Gastrocnemius medialis (tissue), 4 donors: Measurements from ENCODE around the gene PLCH1. TPM values are rescaled to one million over a fixed set of nuclear protein-coding genes. Genes with fewer than 3 reads are reported as not detected.

Experiments
- ATAC-seq, 2 donors: fragments of 150-250 bp; one replicate each; pipeline ENCODE4 v1.9.1; 2016
- DNase-seq, 2 donors: peaks; one replicate each; pipeline ENCODE4 v3.0.0-alpha.2; 2019
- H3K27ac ChIP-seq, 4 donors: fragments of 200-600 bp; sonication (generic); 1 replicate in 1 of 4; 2 replicates in 3 of 4; pipeline ENCODE4 v1.5.1; 2016 to 2018; ENCODE audit warnings: mild to moderate bottlenecking in 2 of 4, moderate library complexity in 1 of 4
- H3K27me3 ChIP-seq, 3 donors: fragments of 200-600 bp; sonication (generic) in 2 of 3; 1 replicate in 1 of 3; 2 replicates in 2 of 3; pipeline versions ENCODE4 v1.5.1 to v1.6.0; 2016 to 2019; ENCODE audit warnings: mild to moderate bottlenecking in 1 of 3, moderate library complexity in 1 of 3
- H3K36me3 ChIP-seq, 2 donors: fragments of 200-600 bp; sonication (generic) in 1 of 2; one replicate each; pipeline ENCODE4 v1.5.1; 2017 to 2018
- H3K4me1 ChIP-seq, 2 donors: fragments of 200-600 bp; sonication (generic) in 1 of 2; one replicate each; pipeline ENCODE4 v1.5.1; 2016 to 2017; ENCODE audit warnings: mild to moderate bottlenecking in 2 of 2
- H3K4me3 ChIP-seq, 4 donors: fragments of 200-600 bp; sonication (generic) in 3 of 4; 1 replicate in 1 of 4; 2 replicates in 3 of 4; pipeline ENCODE4 v1.5.1; 2016 to 2019; ENCODE audit warnings: mild to moderate bottlenecking in 2 of 4
- H3K9me3 ChIP-seq, 3 donors: fragments of 200-600 bp; sonication (generic) in 2 of 3; 1 replicate in 1 of 3; 2 replicates in 2 of 3; pipeline ENCODE4 v1.5.1; 2016 to 2019
- CTCF ChIP-seq, 5 experiments: fragments of 450-650 bp in 3 of 5; fragments of 200-600 bp in 2 of 5; sonication (generic) in 2 of 5; IDR thresholded peaks in 4 of 5; conservative IDR thresholded peaks in 1 of 5; 1 replicate in 4 of 5; 2 replicates in 1 of 5; pipeline ENCODE4 v1.5.1; 2016 to 2019; ENCODE audit warnings: antibody characterized with exemption in 5 of 5, mild to moderate bottlenecking in 3 of 5, moderate library complexity in 3 of 5
- POLR2A ChIP-seq, 2 donors: fragments of 450-650 bp; IDR thresholded peaks; one replicate each; pipeline ENCODE4 v1.6.1; 2017; ENCODE audit warnings: antibody characterized with exemption in 2 of 2, mild to moderate bottlenecking in 2 of 2, moderate library complexity in 2 of 2
- in situ Hi-C, 4 donors: fragments of 200-750 bp; cut with MboI; loops; one replicate each; pipeline versions ENCODE4 v1.15.0 to v1.8.0; 2017; ENCODE audit warnings: low sequenced_read_pairs in 4 of 4
- intact Hi-C: fragments of 100-400 bp; cut with DNase I; formaldehyde crosslinking; loops from one replicate; pipeline ENCODE4 v1.15.1; 2023; ENCODE audit warnings: low total_unique reads
- total RNA-seq, 4 donors: library from RNA; depleted of rRNA; stranded (reverse); fragments of >200 nt; gene quantifications; one replicate each; pipeline versions ENCODE4 v1.1.0 to v1.2.3, GENCODE V29; 2016

The PLCH1 gene
- total RNA-seq, 4 donors from 2014 or later, result 0.07 to 0.33 (median 0.10) TPM; not detected in 1

GRCh38 chr3:155411500-155412223 lies 333.2 kb downstream of the PLCH1 start:
- Histone ChIP-seq H3K4me1 (no peaks in the 10 kb centered on the region), H3K9me3 (no peaks in the 10 kb centered on the region), H3K27ac (no peak overlapping the region), H3K4me3 (no peak overlapping the region), H3K36me3 (no peaks in the 10 kb centered on the region), H3K27me3 (no peaks in the 10 kb centered on the region)
- DNase-seq, result no peak
- in situ Hi-C loops (no loop called here), intact Hi-C loops (no loop called here)
- TF ChIP-seq POLR2A (IDR thresholded peaks at IDR 0.05), result no peak
- ATAC-seq, result no peak

- no peaks in the 10 kb centered on the region for H3K4me1 ChIP-seq
- no peaks in the 10 kb centered on the region for H3K36me3 ChIP-seq
- no peak overlapping the region for H3K4me3 ChIP-seq
- no peaks in the 10 kb centered on the region for H3K9me3 ChIP-seq
- no peak overlapping the region for H3K27ac ChIP-seq
- ATAC-seq, result no peak
- TF ChIP-seq CTCF (IDR thresholded peaks at IDR 0.05 in 4 of 5, conservative IDR thresholded peaks at IDR 0.05 in 1 of 5) (no peak), POLR2A (IDR thresholded peaks at IDR 0.05) (no peak)
- intact Hi-C loops (no loop called here), in situ Hi-C loops (no loop called here)
- no peak for DNase-seq
- H3K27me3 ChIP-seq, result no peaks in the 10 kb centered on the region
These were observed 335.5 kb downstream of the PLCH1 start for GRCh38 chr3:155409336-155409735.

- ATAC-seq (no peak), DNase-seq (no peak)
- Histone ChIP-seq H3K4me1 (no peaks in the 10 kb centered on the region), H3K27me3 (no peaks in the 10 kb centered on the region), H3K4me3 (no peak overlapping the region), H3K27ac (no peak overlapping the region), H3K9me3 (no peaks in the 10 kb centered on the region), H3K36me3 (no peaks in the 10 kb centered on the region)
- no peak for TF ChIP-seq POLR2A (IDR thresholded peaks at IDR 0.05)
- no peak for TF ChIP-seq CTCF (IDR thresholded peaks at IDR 0.05 in 4 of 5, conservative IDR thresholded peaks at IDR 0.05 in 1 of 5)
- in situ Hi-C loops, result no loop called here
- intact Hi-C loops, result no loop called here
These were observed 336.9 kb downstream of the PLCH1 start for GRCh38 chr3:155407971-155408370.

- Histone ChIP-seq H3K36me3 (no peaks in the 10 kb centered on the region), H3K4me1 (no peaks in the 10 kb centered on the region), H3K9me3 (no peaks in the 10 kb centered on the region), H3K4me3 (no peak overlapping the region), H3K27ac (no peak overlapping the region), H3K27me3 (no peaks in the 10 kb centered on the region)
- TF ChIP-seq POLR2A (IDR thresholded peaks at IDR 0.05), result no peak
- no peak for TF ChIP-seq CTCF (IDR thresholded peaks at IDR 0.05 in 4 of 5, conservative IDR thresholded peaks at IDR 0.05 in 1 of 5)
- intact Hi-C loops (no loop called here), in situ Hi-C loops (no loop called here)
- DNase-seq, result no peak
- ATAC-seq, result no peak
These were observed 337.5 kb downstream of the PLCH1 start for GRCh38 chr3:155407331-155407730.

- in situ Hi-C loops (no loop called here), intact Hi-C loops (no loop called here)
- Histone ChIP-seq H3K4me3 (no peak overlapping the region), H3K36me3 (no peaks in the 10 kb centered on the region), H3K9me3 (no peaks in the 10 kb centered on the region), H3K27ac (no peak overlapping the region), H3K27me3 (no peaks in the 10 kb centered on the region), H3K4me1 (no peaks in the 10 kb centered on the region)
- ATAC-seq (no peak), DNase-seq (no peak)
- TF ChIP-seq POLR2A (IDR thresholded peaks at IDR 0.05), result no peak
- no peak for TF ChIP-seq CTCF (IDR thresholded peaks at IDR 0.05 in 4 of 5, conservative IDR thresholded peaks at IDR 0.05 in 1 of 5)
These were observed 340.4 kb downstream of the PLCH1 start for GRCh38 chr3:155404486-155404885.
